GM21786 (cell line): ENCODE data around the gene SRP54.
"Not testable (repeated sequence)": the region's sequence is repeated elsewhere in the genome, so short reads cannot be mapped to it uniquely, and the experiment has no call there.

ENCODE experiments used
- ATAC-seq: cut with Tn5 transposase; IDR thresholded peaks from one replicate; pipeline ENCODE4 v1.9.1; 2021; ENCODE audit not compliant: unreplicated experiment

SRP54 gene

DNA sequence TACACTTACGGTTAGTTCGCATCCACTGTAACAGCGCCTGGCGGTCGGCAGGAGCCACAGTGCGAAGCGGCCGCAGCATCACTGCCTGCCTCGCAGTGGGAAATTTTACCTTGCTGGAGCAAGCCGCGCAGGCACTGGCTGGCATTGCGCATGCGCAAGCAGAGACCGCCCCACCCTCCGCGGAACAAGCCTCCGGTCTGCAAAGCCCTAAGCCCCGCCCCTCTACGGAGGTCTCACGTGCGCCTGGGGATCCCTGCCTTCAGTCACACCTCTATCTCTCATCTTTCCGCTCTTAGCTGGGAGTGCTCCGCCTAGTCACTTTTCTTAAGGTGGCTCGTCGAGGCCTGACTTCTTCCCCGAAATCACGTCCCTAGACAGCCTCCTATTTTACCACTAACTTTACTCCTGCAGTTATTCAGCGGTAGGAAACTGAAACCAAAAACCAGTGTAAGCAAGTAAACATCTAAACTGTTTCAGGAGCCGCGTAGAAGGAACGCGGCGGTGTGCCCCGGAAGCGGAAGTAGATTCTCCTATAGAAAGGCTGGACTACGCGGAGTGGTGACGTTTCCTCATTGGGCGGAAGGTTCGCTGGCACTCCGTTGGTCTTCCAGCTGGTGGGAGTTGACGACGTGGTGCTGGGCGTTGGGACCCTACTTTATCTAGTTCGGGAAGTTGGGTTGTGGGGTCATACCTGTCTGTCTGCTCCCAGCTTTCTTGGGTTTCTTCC is at the start of gene SRP54:
SRP54 (plus strand) TSS at position 572 of the 727 bp plus-strand sequence. CDS start 13,718 bp downstream, outside the sequence.
- peak; percentile 77 for ATAC-seq

DNA sequence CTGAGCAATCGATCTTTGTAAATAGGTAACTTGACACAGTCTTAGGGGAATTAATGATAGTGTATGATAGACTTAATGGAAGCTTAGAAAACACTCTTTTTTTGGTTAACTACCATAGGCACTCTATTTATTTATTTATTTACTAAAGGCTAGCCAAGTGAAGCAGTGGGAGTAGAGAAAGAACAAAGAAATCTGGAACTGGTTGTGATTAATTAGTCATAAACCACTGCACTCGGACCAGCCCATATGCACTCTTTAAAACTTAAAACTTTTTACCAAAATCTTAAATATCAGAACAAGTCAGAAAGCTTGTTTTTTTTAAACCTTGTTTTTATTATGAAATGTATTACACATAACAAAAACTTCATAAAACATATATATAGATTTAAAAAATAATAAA is 49.5 kb upstream of the SRP54 start:
- ATAC-seq: no peak

DNA sequence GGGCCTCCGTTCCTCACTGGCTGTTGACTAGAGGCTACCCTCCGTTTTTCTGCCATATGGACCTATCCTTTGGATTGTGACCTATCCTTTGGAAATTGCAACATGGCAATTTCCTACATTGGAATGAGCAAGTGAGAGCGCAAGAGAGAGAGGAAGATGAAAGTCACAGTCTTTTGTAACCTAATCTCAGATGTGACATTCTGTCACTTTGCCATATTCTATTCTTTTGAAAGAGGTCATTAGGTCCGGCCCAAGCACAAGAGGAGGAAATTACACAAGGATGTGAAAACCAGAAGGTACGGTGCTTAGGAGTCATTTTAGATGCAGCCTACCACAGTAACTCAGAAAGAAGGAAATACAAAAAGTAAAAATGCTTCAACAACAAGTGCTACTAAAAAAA is 47.3 kb upstream of the SRP54 start:
- ATAC-seq: no peak

DNA sequence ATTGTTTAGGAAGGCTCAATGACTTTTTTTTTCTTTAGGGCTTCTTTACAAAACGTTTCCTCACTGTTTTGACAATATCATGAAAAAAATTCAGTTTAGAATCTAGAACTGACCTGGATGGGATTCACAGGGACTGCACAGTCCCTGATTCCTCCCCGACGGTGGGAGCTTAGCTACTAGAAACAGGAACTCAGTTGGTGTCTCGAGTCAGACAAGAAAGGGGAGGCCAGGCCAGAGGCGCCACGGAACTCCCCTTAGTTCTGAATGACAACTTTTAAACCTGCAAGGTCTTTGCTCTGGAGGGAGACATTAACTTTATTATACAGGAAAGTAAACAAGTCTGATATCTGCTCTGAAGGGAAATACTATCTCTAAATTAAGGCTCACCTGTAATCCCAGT is 45.4 kb upstream of the SRP54 start:
- ATAC-seq: no peak

DNA sequence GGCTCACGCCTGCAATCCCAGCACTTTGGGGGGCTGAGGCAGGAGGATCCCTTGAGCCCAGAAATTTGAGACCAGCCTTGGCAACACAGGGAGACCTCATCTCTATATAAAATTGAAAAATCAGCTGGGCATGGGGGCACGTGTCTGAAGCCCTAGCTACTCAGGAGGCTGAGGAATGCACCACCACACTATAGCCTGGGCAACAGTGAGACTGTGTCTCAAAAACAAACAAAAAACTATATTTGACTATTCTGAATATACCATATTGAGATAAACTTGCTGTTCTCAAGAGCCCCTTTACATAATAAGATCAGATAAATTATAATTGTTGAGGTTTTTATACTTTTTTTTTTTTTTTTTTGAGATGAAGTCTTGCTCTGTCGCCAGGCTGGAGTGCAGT is 44.9 kb upstream of the SRP54 start:
- ATAC-seq: no peak

DNA sequence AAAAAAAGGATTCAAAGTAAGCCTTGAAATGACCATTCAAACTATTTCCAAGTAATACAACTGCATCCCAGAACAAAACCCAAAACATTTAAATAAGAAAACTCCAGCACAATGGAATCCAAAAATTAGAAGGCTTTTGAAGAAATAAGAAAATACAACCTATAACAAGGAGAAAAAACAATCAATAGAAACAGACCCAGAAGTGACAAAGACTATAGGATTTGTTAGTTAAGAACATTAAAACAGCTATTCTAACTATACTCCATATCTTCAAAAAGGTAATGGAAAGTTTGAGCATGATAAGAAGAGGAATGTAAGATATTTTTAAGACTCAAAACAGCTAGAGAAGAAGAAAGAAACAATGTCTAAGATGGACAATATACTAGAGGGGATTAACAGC is 39.3 kb upstream of the SRP54 start:
- ATAC-seq: no peak

DNA sequence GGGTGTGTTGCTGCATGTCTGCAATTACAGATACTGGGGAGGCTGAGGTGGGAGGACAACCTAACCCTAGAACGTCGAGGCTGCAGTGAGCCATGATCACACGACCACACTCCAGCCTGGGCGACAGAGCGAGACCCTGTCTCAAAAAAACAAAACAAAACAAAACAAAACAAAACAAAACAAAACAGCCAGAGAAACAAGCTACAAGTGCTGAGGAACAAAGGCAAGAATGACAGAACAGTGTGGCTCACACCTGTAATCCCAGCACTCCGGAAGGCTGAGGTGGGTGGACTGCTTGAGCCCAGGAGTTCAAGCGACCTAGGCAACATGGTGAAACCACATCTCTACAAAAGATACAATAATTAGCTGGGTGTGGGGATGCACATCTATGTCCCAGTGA is 38.0 kb upstream of the SRP54 start:
- no peak for ATAC-seq

DNA sequence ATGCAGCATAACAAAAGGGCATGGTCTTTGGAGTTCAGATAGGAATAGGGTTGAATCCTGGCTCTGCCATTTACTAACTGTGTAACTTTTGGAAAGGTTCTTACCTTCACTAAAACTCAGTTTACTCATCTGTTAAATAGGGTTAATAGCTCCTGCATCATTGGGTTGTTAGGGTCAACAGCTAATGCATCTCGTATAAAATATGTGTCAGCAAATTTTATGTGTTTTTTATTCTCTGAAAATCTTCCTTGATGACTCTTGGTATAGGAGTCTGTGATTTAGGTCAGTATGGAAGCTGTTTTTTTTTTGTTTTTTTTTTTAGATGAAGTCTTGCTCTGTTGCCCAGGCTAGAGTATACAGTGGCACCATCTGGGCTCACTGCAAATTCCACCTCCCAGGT is 36.1 kb upstream of the SRP54 start:
- ATAC-seq: no peak

DNA sequence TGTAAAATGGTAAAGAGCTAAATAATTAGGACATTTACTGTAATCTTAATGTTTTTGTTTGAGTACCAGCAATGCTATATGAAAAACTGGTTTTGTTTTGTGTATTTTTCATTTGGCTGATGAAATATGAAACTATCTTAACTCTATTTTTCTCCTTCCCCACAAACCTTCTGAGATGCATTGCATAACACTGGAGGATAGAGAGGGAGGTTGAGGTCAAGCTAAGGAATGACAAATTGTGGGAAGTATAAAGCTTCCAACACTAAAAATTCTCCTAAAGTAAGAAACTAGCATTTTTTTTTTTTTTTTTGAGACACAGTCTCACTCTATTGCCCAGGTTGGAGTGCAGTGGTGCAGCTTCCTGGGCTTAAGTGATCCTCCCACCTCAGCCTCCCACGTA is 31.5 kb upstream of the SRP54 start:
- no peak for ATAC-seq

DNA sequence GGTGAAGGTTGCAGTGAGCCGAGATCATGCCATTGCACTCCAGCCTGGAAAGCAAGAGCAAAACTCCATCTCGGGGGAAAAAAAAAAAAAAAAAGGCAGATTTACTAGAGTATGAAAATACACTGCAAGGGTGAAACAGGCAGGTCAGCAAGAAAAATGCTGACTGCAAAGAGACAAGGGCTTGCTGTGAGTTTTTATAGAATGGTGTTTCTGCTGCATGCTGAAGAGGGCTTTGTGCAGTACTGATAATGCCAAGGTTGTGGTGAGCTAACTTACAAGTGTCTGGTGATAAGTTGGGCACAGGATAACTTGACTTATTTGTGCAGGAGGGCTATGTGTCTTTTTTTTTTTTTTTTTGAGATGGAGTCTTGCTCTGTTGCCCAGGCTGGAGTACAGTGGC is 25.9 kb upstream of the SRP54 start:
- ATAC-seq: no peak

DNA sequence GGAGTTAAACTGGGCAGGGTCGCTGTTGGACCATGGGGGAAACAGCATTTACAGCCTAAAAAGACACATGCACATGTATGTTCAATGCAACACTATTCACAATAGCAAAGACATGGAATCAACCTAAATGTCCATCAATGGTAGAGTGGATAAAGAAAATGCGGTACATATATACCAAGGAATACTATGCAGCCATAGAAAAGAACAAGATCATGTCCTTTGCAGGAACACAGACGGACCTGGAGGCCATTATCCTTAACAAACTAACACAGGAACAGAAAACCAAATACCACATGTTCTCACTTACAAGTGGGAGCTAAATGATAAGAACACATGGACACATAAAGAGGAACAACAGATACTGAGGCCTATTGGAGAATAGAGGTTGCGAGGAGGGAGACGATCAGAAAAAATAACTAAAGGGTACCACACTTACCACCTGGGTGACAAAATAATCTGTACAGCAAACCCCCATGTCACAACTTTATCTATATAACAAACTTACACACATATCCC is 25.0 kb upstream of the SRP54 start:
- ATAC-seq: no peak

DNA sequence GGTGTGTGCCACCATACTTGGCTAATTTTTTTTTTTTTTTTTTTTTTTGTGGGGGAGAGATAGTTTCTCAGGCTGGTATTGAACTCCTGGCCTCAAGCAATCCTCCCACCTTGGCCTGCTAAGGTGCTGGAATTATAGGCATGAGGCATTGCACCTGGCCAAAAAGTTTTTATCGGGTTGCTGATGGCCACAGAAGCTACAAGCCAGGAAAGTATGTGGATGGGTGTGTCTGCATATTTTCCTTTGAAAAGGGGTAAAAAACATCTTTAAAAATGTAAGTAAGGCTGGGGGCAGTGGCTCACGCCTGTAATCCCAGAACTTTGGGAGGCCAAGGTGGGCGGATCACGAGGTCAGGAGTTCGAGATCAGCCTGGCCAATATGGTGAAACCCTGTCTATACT is 20.7 kb upstream of the SRP54 start:
- not testable (repeated sequence) for ATAC-seq

DNA sequence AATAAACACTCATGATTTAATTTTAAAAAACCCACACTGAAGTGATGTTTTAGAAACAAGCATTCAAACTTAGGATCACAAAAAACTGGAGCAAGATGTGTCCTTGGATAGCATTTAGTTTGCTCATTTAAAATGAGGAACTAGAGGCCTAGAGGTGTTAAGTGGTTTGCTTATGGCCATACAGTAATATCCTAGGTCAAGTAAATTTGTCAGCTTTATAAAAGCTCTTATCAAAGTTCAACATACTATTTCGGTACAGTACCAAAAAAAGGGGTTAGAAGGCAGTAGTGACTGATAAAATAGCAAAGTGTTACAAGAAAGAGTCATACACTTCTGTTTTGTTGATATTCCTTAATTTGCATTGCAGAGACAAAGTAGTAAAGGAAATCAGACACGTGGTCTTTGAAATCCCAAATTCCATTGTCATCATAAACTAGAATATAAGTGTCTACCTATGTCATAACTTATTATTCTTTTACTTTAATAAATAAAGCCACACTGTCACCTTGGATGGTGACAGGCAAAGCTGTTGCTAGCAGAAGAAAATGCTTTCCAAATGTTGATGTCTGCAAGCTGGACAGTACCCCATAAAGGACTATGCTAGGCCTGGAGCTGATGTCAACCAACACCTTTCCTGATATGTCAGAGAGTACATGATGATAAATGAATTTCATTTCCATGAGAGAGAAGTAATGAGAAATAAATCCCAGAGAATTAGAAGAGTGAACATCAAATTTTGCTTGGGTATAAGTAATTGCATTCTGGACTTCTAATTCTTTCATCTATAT is 17.6 kb upstream of the SRP54 start:
- ATAC-seq: no peak

DNA sequence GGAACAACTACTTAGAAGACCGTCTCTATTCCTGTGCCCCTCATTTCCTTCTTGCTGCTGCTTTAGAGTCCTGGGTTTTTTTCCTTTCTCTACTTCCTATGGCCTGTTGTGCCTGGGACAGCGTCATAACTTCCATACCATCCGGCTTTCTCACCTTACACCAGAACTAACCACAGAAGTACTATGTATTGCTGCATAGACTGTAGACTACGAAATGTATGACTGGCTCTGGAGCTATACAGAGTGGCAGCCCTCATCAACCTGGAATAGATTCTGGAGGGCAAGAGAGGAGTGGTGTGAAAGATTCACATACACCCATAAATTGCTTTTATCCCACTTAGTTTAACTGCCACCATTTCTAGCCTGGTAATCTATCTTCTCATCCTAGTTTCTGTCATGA is 16.9 kb upstream of the SRP54 start:
- peak; percentile 6 for ATAC-seq

DNA sequence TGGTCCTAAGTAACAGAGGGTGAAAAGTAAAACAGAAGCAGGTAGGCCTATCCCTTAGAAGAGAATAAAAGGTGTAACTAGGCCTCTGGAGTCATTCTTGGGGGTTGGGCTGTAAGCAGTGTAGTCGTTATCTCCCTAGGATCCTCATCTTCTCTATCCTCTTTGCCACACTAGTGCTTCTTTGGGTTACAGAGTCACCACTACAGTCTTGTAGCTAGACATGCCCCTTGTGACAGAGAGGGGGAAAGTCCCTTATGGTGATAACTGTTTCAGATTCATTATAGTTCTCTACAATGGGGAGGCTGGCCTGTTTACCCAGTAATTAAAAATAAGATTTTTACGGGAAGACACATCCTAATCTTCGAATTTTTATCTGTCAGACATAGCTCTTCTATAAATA is 16.4 kb upstream of the SRP54 start:
- ATAC-seq: peak; percentile 98

DNA sequence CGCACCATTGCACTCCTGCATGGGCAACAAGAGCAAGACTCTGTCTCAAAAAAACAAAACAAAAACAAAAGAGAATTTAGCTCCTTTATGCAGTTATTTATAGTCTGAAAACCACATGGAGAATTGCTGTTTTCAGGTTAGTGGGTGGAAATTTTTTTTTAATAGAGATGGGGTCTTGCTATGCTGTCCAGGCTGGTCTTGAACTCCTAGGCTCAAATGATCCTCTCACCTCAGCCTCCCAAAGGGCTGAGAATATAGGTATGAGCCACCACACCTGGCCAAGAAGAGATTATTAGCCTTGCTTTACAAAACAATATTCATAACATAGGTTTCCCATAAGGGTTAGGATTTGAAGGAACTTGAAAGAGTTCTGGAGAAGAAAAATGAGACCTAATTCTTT is 12.1 kb upstream of the SRP54 start:
- no peak for ATAC-seq

DNA sequence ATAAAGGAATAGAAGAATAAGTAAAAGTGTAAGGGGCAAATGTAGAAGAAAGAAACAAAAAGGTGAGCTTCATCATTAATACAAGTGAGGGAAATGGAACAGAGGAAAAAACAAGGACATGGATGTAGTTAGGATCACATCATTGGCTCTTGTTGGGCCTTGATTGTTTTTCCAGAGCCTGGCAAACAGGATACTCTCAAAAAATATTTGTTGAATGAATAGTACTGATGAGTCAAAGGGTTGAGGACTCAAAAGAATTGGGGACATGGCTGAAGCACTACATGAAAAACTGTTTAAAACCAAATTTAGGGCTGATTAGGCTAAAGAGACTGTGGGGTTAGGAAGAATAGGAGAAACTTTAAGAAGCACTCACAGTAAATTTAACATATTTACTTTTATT is 11.4 kb upstream of the SRP54 start:
- ATAC-seq: no peak

DNA sequence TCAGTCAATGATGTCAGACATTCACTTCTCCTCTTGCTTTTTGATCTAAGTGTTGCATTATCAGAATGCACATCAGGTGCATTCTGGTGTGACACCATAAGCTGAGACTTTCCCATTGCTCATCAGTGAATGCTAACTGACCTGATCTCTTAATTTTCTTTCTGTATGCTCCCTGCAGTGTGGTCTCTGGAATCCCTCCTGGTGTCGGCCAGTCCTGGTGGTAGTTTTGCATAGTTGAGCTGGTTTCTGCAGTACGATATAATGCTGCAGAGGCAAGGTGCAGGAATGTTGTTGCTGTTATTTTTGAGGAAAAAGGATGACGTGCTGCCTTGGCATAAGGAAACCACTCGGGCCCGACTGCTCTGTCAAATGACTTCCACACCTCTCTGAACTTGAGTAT is 11.0 kb upstream of the SRP54 start:
- ATAC-seq: no peak

DNA sequence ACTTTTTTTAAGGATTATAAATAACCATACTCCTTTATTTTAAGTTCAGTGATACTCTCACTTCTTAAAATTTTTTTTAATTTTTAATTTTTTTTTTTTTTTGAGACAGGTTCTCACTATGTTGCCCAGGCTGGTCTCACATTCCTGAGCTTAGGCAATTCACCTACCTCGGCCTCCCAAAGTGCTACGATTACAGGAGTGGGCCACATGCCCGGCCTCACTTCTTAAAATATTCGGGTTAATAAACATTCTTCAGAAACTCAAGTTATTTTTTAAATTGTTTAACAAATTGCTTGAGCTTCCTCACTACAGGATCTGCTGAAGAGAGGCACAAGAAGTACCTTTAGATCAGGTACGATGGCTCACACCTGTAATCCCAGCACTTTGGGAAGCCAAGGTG is 4.3 kb upstream of the SRP54 start:
- no peak for ATAC-seq

DNA sequence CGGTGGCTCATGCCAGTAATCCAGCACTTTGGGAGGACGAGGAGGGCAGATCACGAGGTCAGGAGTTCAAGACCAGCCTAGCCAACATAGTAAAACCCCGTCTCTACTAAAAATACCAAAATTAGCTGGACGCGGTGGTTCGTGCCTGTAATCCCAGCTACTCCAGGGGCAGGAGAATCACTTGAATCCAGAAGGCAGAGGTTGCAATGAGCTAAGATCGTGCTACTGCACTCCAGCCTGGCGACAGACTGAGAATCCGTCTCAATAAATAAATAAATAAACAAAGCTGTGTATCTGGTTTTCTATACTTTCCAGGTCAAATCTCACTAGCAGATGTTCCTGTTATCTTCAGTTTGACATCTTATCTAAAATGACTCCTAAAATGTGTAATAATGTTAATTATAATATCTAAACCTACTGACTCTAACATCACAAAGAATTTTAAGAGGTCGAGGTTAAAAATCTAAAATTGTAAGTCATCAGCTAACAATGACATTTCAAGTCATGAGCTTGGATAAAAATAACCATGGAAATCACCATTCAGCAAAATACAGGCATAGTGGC is 2.4 kb upstream of the SRP54 start:
- no peak for ATAC-seq

DNA sequence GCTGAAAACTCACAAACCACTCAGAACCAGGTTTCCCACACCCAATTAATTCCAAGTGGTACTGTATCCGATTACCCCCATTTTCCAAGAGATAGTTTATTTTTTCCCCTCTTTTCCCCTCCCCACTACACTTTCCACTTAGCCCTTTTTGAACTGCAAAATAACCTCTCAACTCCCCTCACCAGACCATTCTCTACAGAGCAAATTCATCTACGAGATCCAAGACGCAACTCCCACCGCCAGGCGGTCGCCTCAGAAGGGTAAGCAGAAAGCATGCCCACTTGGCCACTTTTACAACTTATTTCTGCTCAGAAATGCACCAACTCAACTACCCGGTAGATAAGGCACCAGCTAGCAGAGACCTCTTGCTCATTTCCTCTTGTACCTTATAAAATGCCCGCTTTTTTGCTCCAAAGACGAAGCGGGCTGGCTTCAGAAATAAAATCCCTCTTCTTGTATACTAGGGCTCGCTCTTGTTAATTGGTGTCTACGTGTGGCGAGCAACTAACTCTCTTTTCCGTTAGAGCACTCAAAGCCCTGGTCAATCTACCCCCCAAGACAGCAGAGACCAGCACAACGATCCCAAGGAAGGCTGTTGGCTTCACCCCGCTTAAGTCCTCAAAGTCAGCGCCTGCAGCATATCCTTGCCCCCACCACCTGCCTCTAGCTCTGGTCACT is 910 bp upstream of the SRP54 start:
- peak; percentile 2 for ATAC-seq
